Heart left ventricle (tissue), 16 donors: Measurements from ENCODE around the gene CDH13. TPM values are rescaled to one million over a fixed set of nuclear protein-coding genes. Genes with fewer than 3 reads are reported as not detected.

Experiments used
- ATAC-seq, 4 donors: fragments of 200-7000 bp; cut with Tn5 transposase; one replicate each; pipeline ENCODE4 v1.9.1; 2020 to 2022; ENCODE audit warnings: moderate library complexity in 4 of 4, mild to moderate bottlenecking in 3 of 4, moderate number of reproducible peaks in 1 of 4
- DNase-seq, 5 donors: peaks; one replicate each; pipeline ENCODE4 v3.0.0-alpha.2; 2020
- H3K27ac ChIP-seq, 12 donors: fragments of 200-600 bp; sonication (generic) in 4 of 12; one replicate each; pipeline versions ENCODE4 v1.5.0 to v1.8.0; 2016 to 2022; ENCODE audit warnings: mild to moderate bottlenecking in 2 of 12
- H3K27me3 ChIP-seq, 9 donors: fragments of 200-600 bp; sonication (generic) in 2 of 9; one replicate each; pipeline versions ENCODE4 v1.5.1 to v1.8.0; 2016 to 2022; ENCODE audit warnings: mild to moderate bottlenecking in 3 of 9
- H3K36me3 ChIP-seq, 9 donors: fragments of 200-600 bp; sonication (generic) in 2 of 9; one replicate each; pipeline versions ENCODE4 v1.5.0 to v1.8.0; 2018 to 2022; ENCODE audit warnings: mild to moderate bottlenecking in 2 of 9
- H3K4me1 ChIP-seq, 12 donors: fragments of 200-600 bp; sonication (generic) in 4 of 12; one replicate each; pipeline versions ENCODE4 v1.5.0 to v1.8.0; 2016 to 2022; ENCODE audit warnings: mild to moderate bottlenecking in 3 of 12
- H3K4me3 ChIP-seq, 12 donors: fragments of 200-600 bp; sonication (generic) in 4 of 12; one replicate each; pipeline versions ENCODE4 v1.5.0 to v1.8.0; 2017 to 2022; ENCODE audit warnings: mild to moderate bottlenecking in 9 of 12, moderate library complexity in 4 of 12
- H3K9me3 ChIP-seq, 12 donors: fragments of 200-600 bp; sonication (generic) in 4 of 12; one replicate each; pipeline versions ENCODE4 v1.5.0 to v1.8.0; 2016 to 2022; ENCODE audit warnings: mild to moderate bottlenecking in 1 of 12
- POLR2A ChIP-seq, 2 donors: fragments of 450-650 bp; IDR thresholded peaks; one replicate each; pipeline ENCODE4 v1.6.1; 2017; ENCODE audit warnings: antibody characterized with exemption in 2 of 2, mild to moderate bottlenecking in 2 of 2, moderate library complexity in 2 of 2
- WGBS, 4 donors: extraction: QIAGEN DNeasy Blood & Tissue Kit in 2 of 4; methylation state at CpG; one replicate each; pipeline versions ENCODE4 v1.1.5 to v1.1.7; 2013 to 2018; 5-methylcytosine and 5-hydroxymethylcytosine counted together
- intact Hi-C, 10 donors: fragments of 100-400 bp; cut with DNase I; formaldehyde crosslinking; loops; one replicate each; pipeline versions ENCODE4 v1.11.1 to v1.14.2; 2022
- polyA plus RNA-seq, 2 donors: library from polyadenylated mRNA; stranded (reverse); fragments of 200-250 nt; gene quantifications; one replicate each; pipeline ENCODE4 v1.2.3, GENCODE V29; 2013
- total RNA-seq, 9 donors: library from RNA; depleted of rRNA in 2 of 9; stranded (reverse); fragments of >200 nt in 2 of 9; fragmentation: NEBNext Ultra II Directional in 3 of 9; extraction: Animal tissue kit (Norgen Biotek cat#: 25700) in 3 of 9; gene quantifications; one replicate each; pipeline versions ENCODE4 v1.1.0 to v1.2.4, GENCODE V29; 2016 to 2023
- TF ChIP-seq, protein P1 (sequence below), 12 donors: fragments of 200-600 bp; sonication (generic) in 4 of 12; IDR thresholded peaks; one replicate each; pipeline versions ENCODE4 v1.5.0 to v1.8.0; 2018 to 2022; ENCODE audit warnings: antibody characterized with exemption in 12 of 12, mild to moderate bottlenecking in 5 of 12
- donor health status: ischemic (EF 13 %, LVEDD 7.1; RV severe dilation, severe dysfunction).
- donor health status: healthy with polysubstance abuse.
- donor health status: DM: no; HTN: yes; CAD: no.
- donor health status: DM: no; HTN: no; CAD: no.
- donor health status: ischemic (EF 25% LVEDD 6.9; RV normal size, moderate dysfunction).
- donor health status: ischemic (EF 25% LVEDD 5.7; RV mildly dilated, moderate dysfunction).
- donor health status: healthy.
- donor health status: DM: yes; HTN: yes; CAD: no.
- donor health status: ischemic (EF 35%, LVEDD 5.7; RV mildly dilated, moderate dysfunction).
- donor health status: nonischemic (EF 11% LVEDD 7.7; RV severe dilation, severe dysfunction).
- donor health status: DM: yes; HTN: yes; CAD: no.
- donor health status: PGD.
- donor health status: ischemic (EF 29% LVEDD 5.4; RV normal size, mild dysfunction).
- donor health status: nonischemic (EF 23%, LVEDD 6.1; RV moderate dilation, normal function).

The CDH13 gene
- total and polyA plus RNA-seq, 11 donors: 15.0 to 172 (median 137) TPM

DNA sequence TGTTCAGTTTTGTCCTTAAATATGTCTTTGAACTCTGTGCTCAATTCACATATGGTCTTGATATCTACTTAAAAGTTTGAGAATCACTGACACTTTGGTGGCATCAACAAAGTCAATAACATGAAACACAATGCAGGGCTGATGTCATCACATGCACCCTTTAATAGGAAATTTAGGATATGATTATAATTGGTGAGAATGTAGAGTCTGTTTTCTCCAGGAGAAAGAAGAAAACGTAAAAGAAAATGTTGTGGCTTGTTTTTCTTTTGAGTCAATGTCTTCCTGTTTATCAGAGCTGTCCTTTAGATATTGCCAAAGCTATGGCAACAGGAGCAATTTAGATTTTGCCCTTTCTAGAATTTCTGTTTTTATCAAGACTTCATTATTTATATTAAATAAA lies 396.9 kb downstream of the CDH13 start:
- H3K4me3 ChIP-seq: no peak overlapping the region
- no peak overlapping the region for H3K27ac ChIP-seq
- no peaks in the 10 kb centered on the region for H3K27me3 ChIP-seq
- 69 to 83% (median 76%) methylated on average over 1 of the region's 1 CpG for whole genome bisulfite sequencing, 4 donors
- DNase-seq: no peak
- intact Hi-C loops: no loop called here
- TF ChIP-seq POLR2A (IDR thresholded peaks at IDR 0.05): no peak
- TF ChIP-seq, protein P1, sequence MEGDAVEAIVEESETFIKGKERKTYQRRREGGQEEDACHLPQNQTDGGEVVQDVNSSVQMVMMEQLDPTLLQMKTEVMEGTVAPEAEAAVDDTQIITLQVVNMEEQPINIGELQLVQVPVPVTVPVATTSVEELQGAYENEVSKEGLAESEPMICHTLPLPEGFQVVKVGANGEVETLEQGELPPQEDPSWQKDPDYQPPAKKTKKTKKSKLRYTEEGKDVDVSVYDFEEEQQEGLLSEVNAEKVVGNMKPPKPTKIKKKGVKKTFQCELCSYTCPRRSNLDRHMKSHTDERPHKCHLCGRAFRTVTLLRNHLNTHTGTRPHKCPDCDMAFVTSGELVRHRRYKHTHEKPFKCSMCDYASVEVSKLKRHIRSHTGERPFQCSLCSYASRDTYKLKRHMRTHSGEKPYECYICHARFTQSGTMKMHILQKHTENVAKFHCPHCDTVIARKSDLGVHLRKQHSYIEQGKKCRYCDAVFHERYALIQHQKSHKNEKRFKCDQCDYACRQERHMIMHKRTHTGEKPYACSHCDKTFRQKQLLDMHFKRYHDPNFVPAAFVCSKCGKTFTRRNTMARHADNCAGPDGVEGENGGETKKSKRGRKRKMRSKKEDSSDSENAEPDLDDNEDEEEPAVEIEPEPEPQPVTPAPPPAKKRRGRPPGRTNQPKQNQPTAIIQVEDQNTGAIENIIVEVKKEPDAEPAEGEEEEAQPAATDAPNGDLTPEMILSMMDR (IDR thresholded peaks at IDR 0.05): no peak
- no peaks in the 10 kb centered on the region for H3K36me3 ChIP-seq
- H3K9me3 ChIP-seq: peaks cover 0 to 7% (median 0%) of the 10 kb centered on the region in 12 donors
- H3K4me1 ChIP-seq: peaks cover 0 to 4% (median 0%) of the 10 kb centered on the region in 12 donors
- ATAC-seq: no peak

DNA sequence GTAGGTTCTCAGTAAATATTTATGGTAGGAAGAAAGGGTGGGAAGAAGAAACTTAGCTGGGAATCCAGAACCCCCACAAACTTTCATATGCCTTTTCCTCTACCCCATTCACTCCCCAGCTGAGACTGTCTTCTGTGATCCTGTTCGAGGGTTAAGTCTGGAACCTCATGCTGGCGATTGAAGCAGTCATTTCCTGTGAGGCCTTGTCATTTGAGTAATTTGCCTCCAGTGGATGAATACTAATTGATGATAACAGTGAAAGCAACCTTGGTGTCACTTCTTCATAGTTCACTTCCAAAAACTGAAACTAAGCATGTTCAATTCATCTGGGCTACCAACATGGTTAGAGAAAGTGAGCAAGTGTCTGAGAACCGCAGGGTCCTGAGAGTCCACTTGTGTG lies 401.2 kb downstream of the CDH13 start:
- Histone ChIP-seq H3K27me3 (no peaks in the 10 kb centered on the region), H3K36me3 (no peaks in the 10 kb centered on the region), H3K27ac (no peak overlapping the region), H3K4me3 (no peak overlapping the region), H3K9me3 (peaks cover 0 to 7% (median 0%) of the 10 kb centered on the region in 12 donors), H3K4me1 (peaks cover 0 to 5% (median 0%) of the 10 kb centered on the region in 12 donors)
- WGBS, 4 donors: 51 to 71% (median 65%) methylated on average over 3 of the region's 3 CpGs
- no peak for ATAC-seq
- intact Hi-C loops: no loop called here
- DNase-seq: no peak
- TF ChIP-seq, protein P1 (IDR thresholded peaks at IDR 0.05): no peak
- no peak for TF ChIP-seq POLR2A (IDR thresholded peaks at IDR 0.05)

DNA sequence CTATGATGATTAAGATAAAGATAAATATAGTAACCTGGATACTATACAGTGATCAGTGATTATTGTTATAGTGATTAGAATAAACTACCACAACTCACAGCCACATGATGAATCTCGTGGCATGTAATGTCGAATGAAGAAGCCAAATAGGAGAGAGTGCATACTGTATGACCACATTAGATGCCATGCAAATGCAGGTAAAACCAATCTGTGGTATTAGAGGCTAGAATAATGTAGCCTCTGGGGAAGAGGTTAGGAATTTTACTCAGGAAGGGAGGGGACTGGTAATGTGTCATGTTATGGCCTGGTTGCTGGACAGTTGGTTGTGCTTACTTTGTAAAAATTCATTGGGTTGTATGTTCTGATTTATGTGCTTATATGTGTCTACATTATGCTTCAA lies 402.7 kb downstream of the CDH13 start:
- Histone ChIP-seq H3K27ac (no peak overlapping the region), H3K9me3 (no peaks in the 10 kb centered on the region), H3K27me3 (no peaks in the 10 kb centered on the region), H3K4me3 (no peak overlapping the region), H3K36me3 (peaks cover 0 to 6% (median 0%) of the 10 kb centered on the region in 9 donors), H3K4me1 (peaks cover 0 to 5% (median 0%) of the 10 kb centered on the region in 12 donors)
- TF ChIP-seq, protein P1 (IDR thresholded peaks at IDR 0.05): no peak
- TF ChIP-seq POLR2A (IDR thresholded peaks at IDR 0.05): no peak
- intact Hi-C loops: no loop called here
- ATAC-seq: no peak
- DNase-seq: no peak
- 45 to 70% (median 60%) methylated on average over 2 of the region's 2 CpGs for WGBS, 4 donors

DNA sequence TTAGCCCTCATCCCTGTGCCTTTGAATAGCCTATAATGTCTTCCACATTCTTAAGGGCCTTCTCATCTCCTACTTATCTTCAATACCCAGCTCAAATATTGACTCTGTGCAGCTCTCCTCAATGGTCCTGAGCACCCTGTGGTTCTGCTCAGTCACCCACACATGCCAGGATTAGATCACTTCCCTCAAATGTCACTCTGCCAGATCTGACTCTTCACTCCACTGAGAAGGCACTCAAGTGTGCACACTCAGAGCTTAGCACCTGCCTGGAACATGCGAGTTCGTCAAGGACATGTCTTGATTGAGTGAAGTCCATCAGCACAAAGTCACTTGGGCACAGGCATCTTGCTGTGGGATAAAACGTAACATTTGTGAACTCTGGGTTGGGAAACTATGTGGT lies 404.8 kb downstream of the CDH13 start:
- 76 to 92% (median 84%) methylated on average over 3 of the region's 3 CpGs for WGBS, 4 donors
- intact Hi-C loops: no loop called here
- Histone ChIP-seq H3K27me3 (no peaks in the 10 kb centered on the region), H3K27ac (no peak overlapping the region), H3K36me3 (peaks cover 0 to 6% (median 0%) of the 10 kb centered on the region in 9 donors), H3K4me1 (peaks cover 0 to 5% (median 0%) of the 10 kb centered on the region in 12 donors), H3K9me3 (no peaks in the 10 kb centered on the region), H3K4me3 (no peak overlapping the region)
- TF ChIP-seq, protein P1 (IDR thresholded peaks at IDR 0.05): no peak
- no peak for TF ChIP-seq POLR2A (IDR thresholded peaks at IDR 0.05)
- ATAC-seq: no peak
- DNase-seq: no peak
